Adipocyte (in vitro differentiated cells): ENCODE measurements around the gene CA12.
"Not testable (repeated sequence)": the region's sequence is repeated elsewhere in the genome, so short reads cannot be mapped to it uniquely, and the experiment has no call there.

ENCODE experiments used
- DNase-seq: peaks from one replicate; pipeline ENCODE4 v3.0.0-alpha.2; 2015; ENCODE audit warnings: low read depth
- H3K27me3 ChIP-seq: replicated peaks from 2 replicates; pipeline ENCODE4 v1.7.0; 2013; ENCODE audit warnings: mild to moderate bottlenecking, low read length, moderate library complexity; ENCODE audit not compliant: control insufficient read depth, insufficient read depth
- H3K36me3 ChIP-seq: 2 replicates; pipeline ENCODE4 v1.7.0; 2013; ENCODE audit warnings: low read length, mild to moderate bottlenecking, moderate library complexity; ENCODE audit not compliant: control insufficient read depth, insufficient read depth, severe bottlenecking
- H3K4me1 ChIP-seq: 2 replicates; pipeline ENCODE4 v1.7.0; 2013; ENCODE audit warnings: mild to moderate bottlenecking, low read length, moderate library complexity; ENCODE audit not compliant: control insufficient read depth, insufficient read depth
- H3K4me3 ChIP-seq: 2 replicates; pipeline ENCODE4 v1.7.0; 2013; ENCODE audit warnings: mild to moderate bottlenecking, low read length, moderate library complexity
- H3K9ac ChIP-seq: 2 replicates; pipeline ENCODE4 v1.7.0; 2013; ENCODE audit warnings: mild to moderate bottlenecking, low read length, moderate library complexity
- H3K9me3 ChIP-seq: 2 replicates; pipeline ENCODE4 v1.7.0; 2013; ENCODE audit warnings: mild to moderate bottlenecking, low read length, moderate library complexity; ENCODE audit not compliant: control insufficient read depth

CA12 gene

DNA sequence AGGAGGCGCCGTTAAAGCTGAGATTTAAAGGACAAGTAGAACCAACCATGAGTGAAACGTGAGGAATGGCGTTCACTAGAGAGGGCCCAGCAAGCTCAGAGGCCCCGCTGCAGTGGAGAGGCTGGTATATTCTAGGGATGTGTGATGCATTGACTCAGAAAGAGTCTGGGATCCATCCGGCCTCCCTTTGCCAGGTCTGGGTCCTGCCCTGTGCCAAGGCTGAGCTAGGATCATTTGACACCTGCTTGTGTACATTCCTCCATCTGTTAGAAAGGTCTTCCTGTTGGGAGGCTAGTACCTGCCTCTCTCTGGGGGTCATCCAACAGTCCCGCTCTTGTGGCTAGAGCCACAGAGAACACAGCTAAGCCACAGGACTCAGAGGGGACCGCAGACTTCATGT, 28.4 kb downstream of the CA12 start:
- no peak for DNase-seq
- Histone ChIP-seq H3K27me3 (no peaks in the 10 kb centered on the region), H3K4me1 (peaks cover 25% of the 10 kb centered on the region), H3K9ac (no peak overlapping the region), H3K36me3 (no peaks in the 10 kb centered on the region), H3K9me3 (no peaks in the 10 kb centered on the region), H3K4me3 (no peak overlapping the region)

GRCh38 chr15:63352808-63353207, 28.8 kb downstream of the CA12 start:
- no peak overlapping the region for H3K9ac ChIP-seq
- no peaks in the 10 kb centered on the region for H3K36me3 ChIP-seq
- no peaks in the 10 kb centered on the region for H3K27me3 ChIP-seq
- no peak overlapping the region for H3K4me3 ChIP-seq
- peaks cover 30% of the 10 kb centered on the region for H3K4me1 ChIP-seq
- no peaks in the 10 kb centered on the region for H3K9me3 ChIP-seq
- no peak for DNase-seq

GRCh38 chr15:63351170-63351569, 30.5 kb downstream of the CA12 start:
- H3K9ac ChIP-seq = no peak overlapping the region
- H3K9me3 ChIP-seq = no peaks in the 10 kb centered on the region
- H3K4me1 ChIP-seq = peaks cover 35% of the 10 kb centered on the region
- H3K27me3 ChIP-seq = no peaks in the 10 kb centered on the region
- H3K36me3 ChIP-seq = no peaks in the 10 kb centered on the region
- no peak for DNase-seq
- H3K4me3 ChIP-seq = no peak overlapping the region

GRCh38 chr15:63350178-63350621, 31.4 kb downstream of the CA12 start:
- H3K4me1 ChIP-seq = peaks cover 36% of the 10 kb centered on the region
- no peak for DNase-seq
- H3K9me3 ChIP-seq = no peaks in the 10 kb centered on the region

DNA sequence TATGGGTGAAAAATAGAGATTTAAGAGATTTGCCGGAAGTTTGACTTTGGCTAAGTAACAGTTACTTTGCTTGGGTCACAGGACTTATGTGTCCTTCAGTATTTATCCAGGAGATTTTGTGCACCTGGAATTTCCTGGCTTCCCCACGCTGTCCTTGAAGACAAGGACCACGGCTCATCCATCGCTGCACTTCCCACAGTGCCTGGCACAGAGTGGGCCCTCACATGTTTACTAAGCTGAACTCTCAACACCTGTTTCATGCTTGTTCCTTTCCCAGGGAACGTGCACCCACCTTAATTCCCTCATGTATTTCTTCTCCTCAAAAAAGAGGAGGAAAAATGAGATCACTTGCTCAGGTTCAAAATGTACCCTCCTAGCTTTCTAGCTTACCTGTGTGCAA, 32.0 kb downstream of the CA12 start:
- Histone ChIP-seq H3K9ac (peak overlapping the region; percentile 31), H3K9me3 (no peaks in the 10 kb centered on the region)
- no peak for DNase-seq

More at GRCh38 chr15:63350178-63350621, 31.4 kb downstream of the CA12 start:
- Histone ChIP-seq H3K27me3 (no peaks in the 10 kb centered on the region), H3K9ac (peak overlapping the region; percentile 60), H3K4me3 (peak overlapping the region; percentile 26), H3K36me3 (no peaks in the 10 kb centered on the region)

GRCh38 chr15:63349156-63349555, 32.5 kb downstream of the CA12 start:
- no peak for DNase-seq
- Histone ChIP-seq H3K9me3 (no peaks in the 10 kb centered on the region), H3K36me3 (no peaks in the 10 kb centered on the region), H3K27me3 (no peaks in the 10 kb centered on the region), H3K4me1 (peaks cover 41% of the 10 kb centered on the region), H3K9ac (no peak overlapping the region), H3K4me3 (no peak overlapping the region)

More for the DNA sequence above, 32.0 kb downstream of the CA12 start:
- Histone ChIP-seq H3K4me1 (peaks cover 41% of the 10 kb centered on the region), H3K36me3 (no peaks in the 10 kb centered on the region), H3K27me3 (no peaks in the 10 kb centered on the region), H3K4me3 (no peak overlapping the region)

DNA sequence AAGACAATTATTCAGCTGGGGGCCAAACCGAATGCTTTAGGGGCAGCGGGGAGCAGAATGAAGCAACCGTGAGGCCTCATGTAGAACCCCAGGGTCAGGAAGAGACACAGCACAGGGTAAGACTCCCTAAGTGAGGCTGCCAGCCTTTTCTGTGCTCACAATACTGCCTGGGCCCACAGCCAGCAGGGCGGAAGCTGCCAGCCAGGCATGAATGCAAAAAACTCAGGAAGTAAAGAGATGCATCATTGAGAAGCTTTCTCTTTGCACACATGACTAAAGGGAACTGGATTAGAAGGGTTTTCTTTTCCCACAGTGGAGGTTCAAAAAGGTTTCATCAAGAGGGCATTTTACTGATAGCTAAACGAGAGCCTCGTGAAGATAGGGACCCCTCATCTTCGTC, 33.3 kb downstream of the CA12 start:
- peak overlapping the region; percentile 5 for H3K4me3 ChIP-seq
- DNase-seq = peak; percentile 84

DNA sequence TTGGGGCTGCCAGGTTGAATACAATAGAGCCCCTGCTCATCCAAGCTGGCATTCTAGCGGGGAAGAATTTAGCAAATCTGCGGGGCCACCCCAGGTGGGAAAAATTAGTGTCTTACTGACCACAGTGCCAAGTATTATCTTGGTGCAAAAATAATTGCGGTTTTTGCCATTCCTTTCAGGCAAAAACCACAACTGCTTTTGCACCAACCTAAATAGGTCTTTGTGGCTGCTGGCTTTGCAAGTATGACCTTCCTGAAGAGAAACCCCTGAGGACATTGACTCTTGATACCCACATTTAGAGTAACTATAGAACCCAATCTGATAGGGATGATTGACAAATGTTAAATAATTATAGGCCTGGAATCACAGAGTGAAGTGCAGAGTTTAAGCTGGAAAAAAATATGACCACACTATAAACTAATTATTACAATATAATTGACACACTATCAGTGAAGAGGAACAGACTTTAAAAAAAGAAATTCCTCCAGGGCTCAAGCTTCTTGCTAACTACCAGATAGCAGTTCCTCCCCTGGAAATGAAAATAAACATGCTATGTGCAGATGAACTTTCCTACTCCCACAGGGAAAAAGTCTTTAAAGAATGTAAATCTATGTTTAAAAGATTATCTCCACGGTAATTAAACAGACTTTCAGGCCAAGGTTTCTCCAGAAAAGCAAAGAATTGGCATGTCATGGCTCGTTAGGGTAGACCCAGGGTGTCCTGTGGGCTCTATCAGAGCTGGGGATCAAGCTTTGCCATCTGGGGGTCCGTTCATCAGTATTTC, 34.4 kb downstream of the CA12 start:
- H3K9me3 ChIP-seq = no peaks in the 10 kb centered on the region
- DNase-seq = peak; percentile 53

More for the DNA sequence above, 33.3 kb downstream of the CA12 start:
- Histone ChIP-seq H3K36me3 (no peaks in the 10 kb centered on the region), H3K4me1 (peaks cover 41% of the 10 kb centered on the region), H3K9me3 (no peaks in the 10 kb centered on the region), H3K27me3 (no peaks in the 10 kb centered on the region), H3K9ac (peak overlapping the region; percentile 46)

DNA sequence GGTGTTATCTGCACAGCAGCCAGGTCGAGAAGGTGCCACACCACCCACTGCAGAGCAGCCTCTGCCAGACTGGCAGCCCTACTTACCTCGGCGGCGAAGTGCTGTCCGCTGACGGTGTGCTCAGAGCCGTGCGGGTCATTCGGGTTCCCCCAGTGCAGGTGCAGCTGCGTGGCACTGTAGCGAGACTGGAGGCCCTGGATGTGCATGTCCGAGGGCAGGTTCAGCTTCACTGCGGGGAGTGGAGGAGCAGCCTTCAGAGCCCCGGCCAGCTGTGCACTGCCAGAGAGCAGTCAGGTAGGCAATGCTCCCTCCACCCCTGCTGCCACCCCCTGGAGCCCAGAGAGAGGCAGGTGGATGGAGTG, 36.3 kb downstream of the CA12 start:
- Histone ChIP-seq H3K36me3 (peaks cover 18% of the 10 kb centered on the region), H3K9me3 (no peaks in the 10 kb centered on the region), H3K27me3 (no peaks in the 10 kb centered on the region), H3K4me3 (no peak overlapping the region), H3K4me1 (peaks cover 37% of the 10 kb centered on the region), H3K9ac (no peak overlapping the region)
- DNase-seq = no peak

More for the DNA sequence above, 34.4 kb downstream of the CA12 start:
- H3K4me1 ChIP-seq = peaks cover 41% of the 10 kb centered on the region
- H3K36me3 ChIP-seq = no peaks in the 10 kb centered on the region
- H3K27me3 ChIP-seq = no peaks in the 10 kb centered on the region
- H3K9ac ChIP-seq = no peak overlapping the region
- H3K4me3 ChIP-seq = no peak overlapping the region

GRCh38 chr15:63344731-63345390, 36.8 kb downstream of the CA12 start:
- Histone ChIP-seq H3K27me3 (no peaks in the 10 kb centered on the region), H3K36me3 (peaks cover 23% of the 10 kb centered on the region), H3K9ac (no peak overlapping the region), H3K9me3 (no peaks in the 10 kb centered on the region), H3K4me1 (peaks cover 32% of the 10 kb centered on the region), H3K4me3 (no peak overlapping the region)
- peak; percentile 65 for DNase-seq

DNA sequence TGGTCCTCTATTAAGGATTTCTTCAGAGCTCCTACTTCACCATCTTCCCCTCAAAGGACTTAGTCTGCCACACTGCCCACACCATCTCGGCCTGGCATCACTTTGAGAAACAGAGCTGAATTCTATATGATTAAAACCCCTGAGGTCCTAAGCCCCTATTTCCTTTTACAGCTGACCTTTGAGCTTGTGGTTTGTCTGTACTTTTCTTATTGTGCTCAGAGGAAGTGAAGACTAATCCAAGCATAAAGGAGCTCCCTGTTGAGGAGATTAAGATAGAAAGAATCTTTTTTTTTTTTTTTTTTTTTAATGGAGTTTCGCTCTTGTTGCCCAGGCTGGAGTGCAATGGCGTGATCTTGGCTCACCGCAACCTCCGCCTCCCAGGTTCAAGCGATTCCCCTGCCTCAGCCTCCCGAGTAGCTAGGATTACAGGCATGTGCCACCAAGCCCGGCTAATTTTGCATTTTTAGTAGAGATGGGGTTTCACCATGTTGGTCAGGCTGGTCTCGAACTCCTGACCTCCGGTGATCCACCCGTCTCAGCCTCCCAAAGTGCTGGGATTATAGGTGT, 38.6 kb downstream of the CA12 start:
- Histone ChIP-seq H3K36me3 (peaks cover 40% of the 10 kb centered on the region), H3K4me1 (peaks cover 20% of the 10 kb centered on the region)
- not testable (repeated sequence) for H3K4me3 ChIP-seq, H3K27me3 ChIP-seq, H3K9ac ChIP-seq, H3K9me3 ChIP-seq
- peak; percentile 42 for DNase-seq
